ENCODE results near the gene ZBED2. TPM values are rescaled to one million over a fixed set of nuclear protein-coding genes. Genes with fewer than 3 reads are reported as not detected.

The ZBED2 gene
- total RNA-seq, 1 donor from 2014 or later: not detected

Other genes starting within 250 kb of the ZBED2 start
- gene CD96, start 53.1 kb downstream of the ZBED2 start, total RNA-seq: 0.65 TPM
- gene PLCXD2, start 79.3 kb upstream of the ZBED2 start, total RNA-seq: 3.4 TPM